Adrenal gland (tissue), 5 donors: ENCODE measurements around the gene MYH11.

Experiments
- CTCF ChIP-seq, 6 experiments: fragments of 450-650 bp in 4 of 6; fragments of 200-600 bp in 2 of 6; sonication (generic) in 1 of 6; IDR thresholded peaks; 1 replicate in 5 of 6; 2 replicates in 1 of 6; pipeline versions ENCODE4 v1.5.1 to v1.8.0; 2016 to 2021; ENCODE audit warnings: antibody characterized with exemption in 6 of 6, mild to moderate bottlenecking in 2 of 6, moderate library complexity in 1 of 6
- POLR2A ChIP-seq, 2 donors: fragments of 450-650 bp; IDR thresholded peaks; one replicate each; pipeline ENCODE4 v1.6.1; 2017; ENCODE audit warnings: antibody characterized with exemption in 2 of 2, mild to moderate bottlenecking in 2 of 2, moderate library complexity in 1 of 2
- donor health status: DM: no; HTN: no; CAD: no.

GRCh38 chr16:15676506-15676905, 180.3 kb downstream of the MYH11 start:
- no peak for TF ChIP-seq CTCF (IDR thresholded peaks at IDR 0.05)
- TF ChIP-seq POLR2A (IDR thresholded peaks at IDR 0.05), result no peak
